ENCODE results near the gene AK2. TPM values are rescaled to one million over a fixed set of nuclear protein-coding genes. Genes with fewer than 3 reads are reported as not detected.

The AK2 gene
- total RNA-seq, 1 experiment from 2014 or later: 159 TPM

GRCh38 chr1:33014464-33015163 is 22.1 kb downstream of the AK2 start:
- H4K91ac ChIP-seq (ENCODE audit: insufficient read length, low read depth, low read length): no peak overlapping the region
- H3K18ac ChIP-seq (ENCODE audit: insufficient read length, low read depth, low read length): no peak overlapping the region
- H2AFZ ChIP-seq (ENCODE audit: low read length): no peak overlapping the region
- H3K4ac ChIP-seq (ENCODE audit: low read depth, low read length): no peak overlapping the region
- H4K8ac ChIP-seq (replicated peaks; ENCODE audit: insufficient read length, low read depth, low read length): no peak overlapping the region
- H3K56ac ChIP-seq (ENCODE audit: insufficient read length, low read depth, low read length): no peak overlapping the region
- no peak overlapping the region for H2BK15ac ChIP-seq (ENCODE audit: low read depth, low read length)
- Mint-ChIP-seq H3K27me3 (ENCODE audit: low read depth) (no peaks in the 10 kb centered on the region), H3K36me3 (ENCODE audit: insufficient read depth in 1 of 3, low read depth in 3 of 3) (peaks cover 42 to 79% (median 69%) of the 10 kb centered on the region in 3 experiments; a peak in 6 of 7 replicates), H3K4me3 (no peak overlapping the region; a peak in 1 of 5 replicates), H3K4me1 (no peaks in the 10 kb centered on the region), H3K9me3 (no peaks in the 10 kb centered on the region), H3K27ac (peak overlapping the region in 1 of 3 experiments; percentile 49; a peak in 1 of 7 replicates)
- no peak overlapping the region for H2AK5ac ChIP-seq (ENCODE audit: insufficient read length, low read length)
- H3K4me2 ChIP-seq (ENCODE audit: insufficient read depth, insufficient read length, low read length): no peak overlapping the region
- H3K14ac ChIP-seq (ENCODE audit: insufficient read depth, low read length): no peak overlapping the region
- no peak overlapping the region for H2BK20ac ChIP-seq (ENCODE audit: low read depth, low read length, poor library complexity, severe bottlenecking)
- H2BK12ac ChIP-seq (ENCODE audit: insufficient read length, low read depth, low read length): no peak overlapping the region
- H4K5ac ChIP-seq (ENCODE audit: insufficient read length, low read depth, low read length): no peak overlapping the region
- H4K20me1 ChIP-seq (ENCODE audit: control insufficient read depth, insufficient read depth, insufficient read length): no peaks in the 10 kb centered on the region
- H2BK5ac ChIP-seq (ENCODE audit: insufficient read length, low read length): no peak overlapping the region
- no CpG with 5 or more reads among the region's 8 CpGs for WGBS (ENCODE audit: extremely low coverage, insufficient read length, low lambda C conversion rate)
- H3K79me1 ChIP-seq (ENCODE audit: insufficient read depth, low read depth, low read length, poor library complexity, severe bottlenecking): no peaks in the 10 kb centered on the region
- H3K4me1 ChIP-seq (ENCODE audit: insufficient read depth, low read length): no peaks in the 10 kb centered on the region
- H3K79me2 ChIP-seq (ENCODE audit: insufficient read depth, low read length): no peaks in the 10 kb centered on the region
- TF ChIP-seq, protein P1, sequence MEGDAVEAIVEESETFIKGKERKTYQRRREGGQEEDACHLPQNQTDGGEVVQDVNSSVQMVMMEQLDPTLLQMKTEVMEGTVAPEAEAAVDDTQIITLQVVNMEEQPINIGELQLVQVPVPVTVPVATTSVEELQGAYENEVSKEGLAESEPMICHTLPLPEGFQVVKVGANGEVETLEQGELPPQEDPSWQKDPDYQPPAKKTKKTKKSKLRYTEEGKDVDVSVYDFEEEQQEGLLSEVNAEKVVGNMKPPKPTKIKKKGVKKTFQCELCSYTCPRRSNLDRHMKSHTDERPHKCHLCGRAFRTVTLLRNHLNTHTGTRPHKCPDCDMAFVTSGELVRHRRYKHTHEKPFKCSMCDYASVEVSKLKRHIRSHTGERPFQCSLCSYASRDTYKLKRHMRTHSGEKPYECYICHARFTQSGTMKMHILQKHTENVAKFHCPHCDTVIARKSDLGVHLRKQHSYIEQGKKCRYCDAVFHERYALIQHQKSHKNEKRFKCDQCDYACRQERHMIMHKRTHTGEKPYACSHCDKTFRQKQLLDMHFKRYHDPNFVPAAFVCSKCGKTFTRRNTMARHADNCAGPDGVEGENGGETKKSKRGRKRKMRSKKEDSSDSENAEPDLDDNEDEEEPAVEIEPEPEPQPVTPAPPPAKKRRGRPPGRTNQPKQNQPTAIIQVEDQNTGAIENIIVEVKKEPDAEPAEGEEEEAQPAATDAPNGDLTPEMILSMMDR (conservative IDR thresholded peaks at IDR 0.05): peak; percentile 26; the same call in 1 of the 3 replicates
- no peaks in the 10 kb centered on the region for H3K27me3 ChIP-seq (ENCODE audit: insufficient read depth, low read length)
- H3K27ac ChIP-seq (ENCODE audit: insufficient read length, low read depth, low read length): no peak overlapping the region
- H3K9ac ChIP-seq (ENCODE audit: extremely low read depth, insufficient read length, low read length): no peak overlapping the region
- no peak overlapping the region for H2BK120ac ChIP-seq (ENCODE audit: low read depth, low read length, poor library complexity, severe bottlenecking)
- H3T11ph ChIP-seq (ENCODE audit: low read length): no peak overlapping the region
- H3K23ac ChIP-seq (ENCODE audit: insufficient read length, low read depth, low read length): no peak overlapping the region
- no peaks in the 10 kb centered on the region for H3K9me3 ChIP-seq (ENCODE audit: control insufficient read depth, low read depth, low read length)
- DNase-seq: no peak
- H3K23me2 ChIP-seq (ENCODE audit: insufficient read length, low read depth, low read length, poor library complexity, severe bottlenecking): no peaks in the 10 kb centered on the region
